Ishikawa (cell line): ENCODE measurements around the gene DNTT.

Experiments used
- CEBPB ChIP-seq: IDR thresholded peaks from 2 replicates; pipeline ENCODE4 v1.6.1; 2012
- EGR1 ChIP-seq: IDR thresholded peaks from 2 replicates; pipeline ENCODE4 v1.6.1; 2012
- EP300 ChIP-seq: IDR thresholded peaks from 2 replicates; pipeline ENCODE4 v1.6.1; 2012; ENCODE audit warnings: borderline replicate concordance
- FOXM1 ChIP-seq: IDR thresholded peaks from 2 replicates; pipeline ENCODE4 v1.6.1; 2012; ENCODE audit warnings: low read depth, borderline replicate concordance
- MAX ChIP-seq: IDR thresholded peaks from 2 replicates; pipeline ENCODE4 v1.6.1; 2012
- NFIC ChIP-seq: IDR thresholded peaks from 2 replicates; pipeline ENCODE4 v1.6.1; 2012
- RAD21 ChIP-seq: IDR thresholded peaks from 2 replicates; pipeline ENCODE4 v1.6.1; 2012; ENCODE audit warnings: low read depth
- REST ChIP-seq: IDR thresholded peaks from 2 replicates; pipeline ENCODE4 v1.6.1; 2012; ENCODE audit warnings: low read depth, mild to moderate bottlenecking
- TAF1 ChIP-seq: IDR thresholded peaks from 2 replicates; pipeline ENCODE4 v1.6.1; 2012; ENCODE audit warnings: low read depth, mild to moderate bottlenecking
- TCF12 ChIP-seq: IDR thresholded peaks from 2 replicates; pipeline ENCODE4 v1.6.1; 2012; ENCODE audit warnings: low read depth
- TEAD4 ChIP-seq: IDR thresholded peaks from 2 replicates; pipeline ENCODE4 v1.6.1; 2012
- USF1 ChIP-seq: IDR thresholded peaks from 2 replicates; pipeline ENCODE4 v1.6.1; 2012
- YY1 ChIP-seq: IDR thresholded peaks from 2 replicates; pipeline ENCODE4 v1.6.1; 2012; ENCODE audit warnings: low read depth
- ZBTB7A ChIP-seq: IDR thresholded peaks from 2 replicates; pipeline ENCODE4 v1.6.1; 2012; ENCODE audit warnings: low read depth

DNA sequence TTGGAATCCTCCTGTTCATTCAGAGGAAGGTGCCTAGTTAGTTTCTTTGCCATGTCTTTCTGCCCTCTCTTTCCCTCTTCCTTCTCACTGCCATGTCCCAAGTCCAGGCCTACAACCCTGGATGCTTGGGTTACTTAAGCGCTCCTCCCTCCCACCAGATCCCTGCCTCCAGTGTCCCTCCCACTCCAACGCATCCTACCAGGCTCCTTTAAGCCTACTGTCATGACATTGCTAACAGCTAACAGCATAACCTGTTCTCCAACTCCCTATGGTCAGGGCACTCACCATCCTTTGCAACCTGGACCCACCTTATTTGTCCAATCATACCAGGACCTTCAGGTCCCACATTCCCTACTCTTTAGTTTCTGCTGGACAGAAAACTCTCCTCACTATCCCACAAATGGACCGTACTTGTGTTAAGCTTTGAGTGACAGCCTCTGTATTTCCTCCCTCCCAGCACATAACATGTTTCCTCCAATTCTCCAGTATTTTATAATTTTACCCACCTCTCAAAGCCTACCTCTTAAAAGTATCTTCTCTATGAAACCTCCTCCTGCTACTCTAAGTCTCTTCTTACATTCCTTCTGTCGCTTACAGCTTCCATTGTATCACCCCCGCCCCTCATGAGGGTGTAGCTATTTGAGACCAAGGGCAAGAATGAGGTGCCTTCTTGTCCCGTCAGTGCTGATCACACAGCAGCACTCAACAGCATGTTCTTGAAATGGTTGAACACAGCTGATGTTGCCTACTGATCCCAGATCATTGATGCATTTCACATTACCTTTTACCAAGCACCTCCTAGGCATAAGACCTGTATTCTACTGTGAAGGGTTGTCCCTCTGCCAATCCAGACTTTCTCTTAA lies 34.6 kb upstream of the DNTT start:
- TF ChIP-seq EP300 (no peak), USF1 (no peak), FOXM1 (no peak), CEBPB (no peak), TAF1 (no peak), MAX (no peak), TCF12 (no peak), YY1 (no peak), ZBTB7A (no peak), RAD21 (no peak), TEAD4 (no peak), EGR1 (no peak), NFIC (no peak), REST (no peak)
